ENCODE results near the gene LAMA2.

DNA sequence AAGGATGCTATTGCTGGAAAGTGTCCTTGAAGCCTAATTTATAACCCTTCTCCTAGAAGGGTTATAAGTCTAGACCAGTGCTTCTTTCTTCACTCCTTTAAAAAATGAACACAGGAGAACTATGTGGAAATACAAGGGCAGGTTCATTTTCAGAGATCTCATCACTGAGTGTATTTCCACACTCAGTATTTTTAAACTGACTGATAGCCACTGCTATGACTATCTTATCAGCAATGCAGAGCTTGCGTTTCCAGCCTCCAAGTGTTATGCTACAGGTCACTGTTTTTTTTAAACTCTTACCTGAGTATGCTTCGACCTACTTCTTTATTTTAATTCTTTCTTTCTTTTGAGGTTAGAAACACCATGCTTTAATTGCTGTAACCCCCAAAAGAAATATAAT, 508.0 kb downstream of the LAMA2 start:
- TF ChIP-seq, protein P1, sequence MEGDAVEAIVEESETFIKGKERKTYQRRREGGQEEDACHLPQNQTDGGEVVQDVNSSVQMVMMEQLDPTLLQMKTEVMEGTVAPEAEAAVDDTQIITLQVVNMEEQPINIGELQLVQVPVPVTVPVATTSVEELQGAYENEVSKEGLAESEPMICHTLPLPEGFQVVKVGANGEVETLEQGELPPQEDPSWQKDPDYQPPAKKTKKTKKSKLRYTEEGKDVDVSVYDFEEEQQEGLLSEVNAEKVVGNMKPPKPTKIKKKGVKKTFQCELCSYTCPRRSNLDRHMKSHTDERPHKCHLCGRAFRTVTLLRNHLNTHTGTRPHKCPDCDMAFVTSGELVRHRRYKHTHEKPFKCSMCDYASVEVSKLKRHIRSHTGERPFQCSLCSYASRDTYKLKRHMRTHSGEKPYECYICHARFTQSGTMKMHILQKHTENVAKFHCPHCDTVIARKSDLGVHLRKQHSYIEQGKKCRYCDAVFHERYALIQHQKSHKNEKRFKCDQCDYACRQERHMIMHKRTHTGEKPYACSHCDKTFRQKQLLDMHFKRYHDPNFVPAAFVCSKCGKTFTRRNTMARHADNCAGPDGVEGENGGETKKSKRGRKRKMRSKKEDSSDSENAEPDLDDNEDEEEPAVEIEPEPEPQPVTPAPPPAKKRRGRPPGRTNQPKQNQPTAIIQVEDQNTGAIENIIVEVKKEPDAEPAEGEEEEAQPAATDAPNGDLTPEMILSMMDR (IDR thresholded peaks at IDR 0.05): no peak
- no peak for TF ChIP-seq POLR2A (IDR thresholded peaks at IDR 0.05)

Measured in testis (tissue), 2 donors.